ENCODE measurements around the gene PLA2G4B.

- TF ChIP-seq ZNF274 (IDR thresholded peaks at IDR 0.05; ENCODE audit: low read depth, low read length) (no peak), YY1 (IDR thresholded peaks at IDR 0.05; ENCODE audit: insufficient read depth, insufficient read length) (no peak)
Observed at GRCh38 chr15:41806291-41807181, 32.1 kb upstream of the PLA2G4B start.
